Transverse colon (tissue), 4 donors: ENCODE results near the gene GOLGA8N. TPM values are rescaled to one million over a fixed set of nuclear protein-coding genes. Genes with fewer than 3 reads are reported as not detected.
"Not testable (repeated sequence)": the region's sequence is repeated elsewhere in the genome, so short reads cannot be mapped to it uniquely, and the experiment has no call there.

Experiments used
- DNase-seq: peaks from one replicate; pipeline ENCODE4 v3.0.0-alpha.2; 2019
- H3K27ac ChIP-seq, 4 donors: fragments of 200-600 bp; sonication (generic); 2 replicates each; pipeline ENCODE4 v1.5.1; 2016 to 2018; ENCODE audit warnings: inconsistent platforms in 4 of 4
- H3K27me3 ChIP-seq: fragments of 200-600 bp; sonication (generic); 2 replicates; pipeline ENCODE4 v1.5.1; 2017; ENCODE audit warnings: inconsistent platforms
- H3K36me3 ChIP-seq, 4 donors: fragments of 200-600 bp; sonication (generic); 2 replicates each; pipeline ENCODE4 v1.5.1; 2017 to 2019; ENCODE audit warnings: inconsistent platforms in 4 of 4
- H3K4me1 ChIP-seq, 4 donors: fragments of 200-600 bp; sonication (generic); 2 replicates each; pipeline ENCODE4 v1.5.1; 2017 to 2020; ENCODE audit warnings: inconsistent platforms in 4 of 4
- H3K4me3 ChIP-seq, 4 donors: fragments of 200-600 bp; sonication (generic); 1 replicate in 1 of 4; 2 replicates in 3 of 4; pipeline versions ENCODE4 v1.5.1 to v1.6.1; 2017 to 2019; ENCODE audit warnings: inconsistent platforms in 4 of 4
- H3K9me3 ChIP-seq, 2 donors: fragments of 200-600 bp; sonication (generic); 2 replicates each; pipeline ENCODE4 v1.5.1; 2017 to 2019; ENCODE audit warnings: inconsistent platforms in 2 of 2
- WGBS, 2 donors: methylation state at CpG; one replicate each; pipeline ENCODE4 v1.1.5; 2018; ENCODE audit warnings: low coverage in 1 of 2; 5-methylcytosine and 5-hydroxymethylcytosine counted together
- in situ Hi-C, 4 donors: fragments of 200-750 bp; cut with MboI; loops; one replicate each; pipeline versions ENCODE4 v1.15.0 to v1.15.1; 2017; ENCODE audit warnings: low sequenced_read_pairs in 3 of 4, low pct_ligation_motif_present in 1 of 4, low pct_unique_long_range_greater_than_20kb in 1 of 4
- intact Hi-C: fragments of 100-400 bp; cut with DNase I; formaldehyde crosslinking; loops from one replicate; pipeline ENCODE4 v1.15.1; 2023; ENCODE audit warnings: low total_unique reads
- total RNA-seq, 4 donors: library from RNA; depleted of rRNA; stranded (reverse); fragments of >200 nt; gene quantifications; one replicate each; pipeline ENCODE4 v1.1.0, GENCODE V29; 2016

GOLGA8N gene
- total RNA-seq: 10 to 100 TPM in 2 of 4 donors, 1 to 10 TPM in 2; 6.7 to 18.7 (median 9.0) TPM

GRCh38 chr15:32593151-32593550 is at the start of gene GOLGA8N:
TSS of gene GOLGA8N (plus strand) at chr15:32593456.
- 80 to 83% methylated on average over 1 of the region's 8 CpGs for WGBS, 2 donors
- H3K9me3 ChIP-seq, H3K4me1 ChIP-seq, DNase-seq, H3K36me3 ChIP-seq, H3K4me3 ChIP-seq, intact Hi-C loops, H3K27me3 ChIP-seq, H3K27ac ChIP-seq, in situ Hi-C loops: not testable (repeated sequence)

- H3K27ac ChIP-seq, H3K4me3 ChIP-seq, H3K4me1 ChIP-seq, in situ Hi-C loops, H3K27me3 ChIP-seq, H3K36me3 ChIP-seq, H3K9me3 ChIP-seq, DNase-seq, intact Hi-C loops: not testable (repeated sequence)
- no CpG with 5 or more reads among the region's 1 CpG for WGBS, 2 donors
Observed at GRCh38 chr15:32543456-32543855, 49.8 kb upstream of the GOLGA8N start.

- H3K4me3 ChIP-seq, H3K27ac ChIP-seq, H3K27me3 ChIP-seq, in situ Hi-C loops, H3K9me3 ChIP-seq, DNase-seq, H3K4me1 ChIP-seq, H3K36me3 ChIP-seq, intact Hi-C loops: not testable (repeated sequence)
- no CpG with 5 or more reads among the region's 9 CpGs for WGBS, 2 donors
Observed at GRCh38 chr15:32545129-32545528, 48.1 kb upstream of the GOLGA8N start.

GRCh38 chr15:32554587-32554986 is 38.7 kb upstream of the GOLGA8N start:
- H3K4me3 ChIP-seq, H3K9me3 ChIP-seq, in situ Hi-C loops, H3K4me1 ChIP-seq, intact Hi-C loops, H3K36me3 ChIP-seq, DNase-seq, H3K27me3 ChIP-seq, H3K27ac ChIP-seq: not testable (repeated sequence)

- H3K27me3 ChIP-seq, DNase-seq, in situ Hi-C loops, H3K4me3 ChIP-seq, H3K27ac ChIP-seq, intact Hi-C loops, H3K36me3 ChIP-seq, H3K4me1 ChIP-seq, H3K9me3 ChIP-seq: not testable (repeated sequence)
- 92 to 100% methylated on average over 1 to 6 of the region's 6 CpGs for WGBS, 2 donors
Observed at GRCh38 chr15:32562198-32562597, 31.1 kb upstream of the GOLGA8N start.

- 24 to 43% methylated on average over 1 to 2 of the region's 3 CpGs for WGBS, 2 donors
- in situ Hi-C loops, H3K4me3 ChIP-seq, H3K9me3 ChIP-seq, H3K4me1 ChIP-seq, intact Hi-C loops, H3K27ac ChIP-seq, H3K27me3 ChIP-seq, DNase-seq, H3K36me3 ChIP-seq: not testable (repeated sequence)
Observed at GRCh38 chr15:32568988-32569387, 24.3 kb upstream of the GOLGA8N start.

GRCh38 chr15:32578482-32578881 is 14.8 kb upstream of the GOLGA8N start:
- H3K36me3 ChIP-seq, H3K4me3 ChIP-seq, H3K27ac ChIP-seq, H3K9me3 ChIP-seq, H3K27me3 ChIP-seq, DNase-seq, intact Hi-C loops, H3K4me1 ChIP-seq, in situ Hi-C loops: not testable (repeated sequence)
- WGBS, 2 donors: 32% methylated on average over 2 of the region's 4 CpGs; no CpG with 5 or more reads in 1 of the 2 donors

GRCh38 chr15:32585844-32586243 is 7.4 kb upstream of the GOLGA8N start:
- H3K9me3 ChIP-seq, H3K4me1 ChIP-seq, H3K36me3 ChIP-seq, H3K4me3 ChIP-seq, H3K27ac ChIP-seq, in situ Hi-C loops, H3K27me3 ChIP-seq, intact Hi-C loops, DNase-seq: not testable (repeated sequence)
- WGBS, 2 donors: 89 to 94% methylated on average over 2 to 3 of the region's 4 CpGs

- H3K4me1 ChIP-seq, H3K9me3 ChIP-seq, intact Hi-C loops, H3K27me3 ChIP-seq, in situ Hi-C loops, DNase-seq, H3K27ac ChIP-seq, H3K36me3 ChIP-seq, H3K4me3 ChIP-seq: not testable (repeated sequence)
- WGBS, 2 donors: 77% methylated on average over 2 of the region's 2 CpGs; no CpG with 5 or more reads in 1 of the 2 donors
Observed at GRCh38 chr15:32609518-32609917, 16.3 kb downstream of the GOLGA8N start.
